Measurements from ENCODE around the gene PFKFB2.

Gene PFKFB2

GRCh38 chr1:207073906-207074820 is 21.1 kb downstream of the PFKFB2 start:
- DNase-seq, result no peak

GRCh38 chr1:207076181-207076955 is 23.3 kb downstream of the PFKFB2 start:
- DNase-seq, result peak; percentile 46 to 77
- TF ChIP-seq GATA1 (IDR thresholded peaks at IDR 0.05; ENCODE audit: low read depth, low read length), result no peak
- no peak for TF ChIP-seq POLR2A (IDR thresholded peaks at IDR 0.05; ENCODE audit: low read length)

More at GRCh38 chr1:207073906-207074820, 21.1 kb downstream of the PFKFB2 start:
- no peak for TF ChIP-seq GATA1 (IDR thresholded peaks at IDR 0.05; ENCODE audit: low read depth, low read length)
- TF ChIP-seq POLR2A (IDR thresholded peaks at IDR 0.05; ENCODE audit: low read length), result no peak

GRCh38 chr1:207077012-207077411 is 23.9 kb downstream of the PFKFB2 start:
- no peak for TF ChIP-seq POLR2A (IDR thresholded peaks at IDR 0.05; ENCODE audit: low read length)
- TF ChIP-seq GATA1 (IDR thresholded peaks at IDR 0.05; ENCODE audit: low read depth, low read length), result no peak
- no peak for DNase-seq

GRCh38 chr1:207077470-207078377 is 24.6 kb downstream of the PFKFB2 start:
- peak; percentile 81 to 90 for DNase-seq
- TF ChIP-seq GATA1 (IDR thresholded peaks at IDR 0.05; ENCODE audit: low read depth, low read length), result no peak
- TF ChIP-seq POLR2A (IDR thresholded peaks at IDR 0.05; ENCODE audit: low read length), result no peak

- TF ChIP-seq POLR2A (IDR thresholded peaks at IDR 0.05; ENCODE audit: low read length) (no peak), GATA1 (IDR thresholded peaks at IDR 0.05; ENCODE audit: low read depth, low read length) (no peak)
- DNase-seq, result no peak
Observed at GRCh38 chr1:207078578-207079132, 25.6 kb downstream of the PFKFB2 start.

GRCh38 chr1:207079706-207080241 is 26.7 kb downstream of the PFKFB2 start:
- TF ChIP-seq POLR2A (IDR thresholded peaks at IDR 0.05; ENCODE audit: low read length), result no peak
- no peak for TF ChIP-seq GATA1 (IDR thresholded peaks at IDR 0.05; ENCODE audit: low read depth, low read length)
- no peak for DNase-seq

- TF ChIP-seq GATA1 (IDR thresholded peaks at IDR 0.05; ENCODE audit: low read depth, low read length) (no peak), POLR2A (IDR thresholded peaks at IDR 0.05; ENCODE audit: low read length) (no peak)
- no peak for DNase-seq
Observed at GRCh38 chr1:207081088-207081487, 28.0 kb downstream of the PFKFB2 start.

GRCh38 chr1:207081806-207082205 is 28.7 kb downstream of the PFKFB2 start:
- DNase-seq, result no peak
- TF ChIP-seq GATA1 (IDR thresholded peaks at IDR 0.05; ENCODE audit: low read depth, low read length) (no peak), POLR2A (IDR thresholded peaks at IDR 0.05; ENCODE audit: low read length) (no peak)

GRCh38 chr1:207084232-207084631 is 31.2 kb downstream of the PFKFB2 start:
- TF ChIP-seq POLR2A (IDR thresholded peaks at IDR 0.05; ENCODE audit: low read length) (no peak), GATA1 (IDR thresholded peaks at IDR 0.05; ENCODE audit: low read depth, low read length) (no peak)
- DNase-seq, result no peak

GRCh38 chr1:207084701-207085180 is 31.7 kb downstream of the PFKFB2 start:
- DNase-seq, result peak; percentile 76 to 82
- TF ChIP-seq GATA1 (IDR thresholded peaks at IDR 0.05; ENCODE audit: low read depth, low read length) (no peak), POLR2A (IDR thresholded peaks at IDR 0.05; ENCODE audit: low read length) (no peak)

GRCh38 chr1:207085887-207086286 is 32.8 kb downstream of the PFKFB2 start:
- no peak for DNase-seq
- TF ChIP-seq POLR2A (IDR thresholded peaks at IDR 0.05; ENCODE audit: low read length), result no peak
- TF ChIP-seq GATA1 (IDR thresholded peaks at IDR 0.05; ENCODE audit: low read depth, low read length), result no peak

GRCh38 chr1:207088161-207088560 is 35.1 kb downstream of the PFKFB2 start:
- no peak for TF ChIP-seq GATA1 (IDR thresholded peaks at IDR 0.05; ENCODE audit: low read depth, low read length)
- no peak for TF ChIP-seq POLR2A (IDR thresholded peaks at IDR 0.05; ENCODE audit: low read length)
- no peak for DNase-seq

Measured in erythroblast (primary cell).